GM10847 (cell line): Measurements from ENCODE around the gene CD2.

ENCODE experiments used
- POLR2A ChIP-seq: IDR thresholded peaks from 2 replicates; pipeline ENCODE4 v1.6.1; 2011; ENCODE audit not compliant: insufficient read length; ENCODE audit errors: extremely low read depth

The CD2 gene

GRCh38 chr1:116781034-116781433 is 26.8 kb downstream of the CD2 start:
- no peak for TF ChIP-seq POLR2A

GRCh38 chr1:116785006-116785405 is 30.8 kb downstream of the CD2 start:
- no peak for TF ChIP-seq POLR2A

GRCh38 chr1:116786049-116786448 is 31.8 kb downstream of the CD2 start:
- no peak for TF ChIP-seq POLR2A

- no peak for TF ChIP-seq POLR2A
Measured at GRCh38 chr1:116791727-116792126, 37.5 kb downstream of the CD2 start.

- no peak for TF ChIP-seq POLR2A
Measured at GRCh38 chr1:116793357-116793935, 39.2 kb downstream of the CD2 start.

- no peak for TF ChIP-seq POLR2A
Measured at GRCh38 chr1:116794371-116794770, 40.1 kb downstream of the CD2 start.

GRCh38 chr1:116794804-116795481 is 40.7 kb downstream of the CD2 start:
- TF ChIP-seq POLR2A, result no peak

- no peak for TF ChIP-seq POLR2A
Measured at GRCh38 chr1:116795482-116795829, 41.2 kb downstream of the CD2 start.

- no peak for TF ChIP-seq POLR2A
Measured at GRCh38 chr1:116804736-116805135, 50.5 kb downstream of the CD2 start.

GRCh38 chr1:116805398-116805797 is 51.2 kb downstream of the CD2 start:
- no peak for TF ChIP-seq POLR2A

- TF ChIP-seq POLR2A, result no peak
Measured at GRCh38 chr1:116806245-116806644, 52.0 kb downstream of the CD2 start.

- TF ChIP-seq POLR2A, result no peak
Measured at GRCh38 chr1:116806671-116807070, 52.4 kb downstream of the CD2 start.

GRCh38 chr1:116807394-116808199 is 53.4 kb downstream of the CD2 start:
- TF ChIP-seq POLR2A, result no peak

GRCh38 chr1:116808200-116808847 is 54.1 kb downstream of the CD2 start:
- TF ChIP-seq POLR2A, result no peak

GRCh38 chr1:116808848-116809508 is 54.7 kb downstream of the CD2 start:
- no peak for TF ChIP-seq POLR2A
